Testis (tissue), 3 donors: ENCODE results near the gene VWA7. TPM values are rescaled to one million over a fixed set of nuclear protein-coding genes. Genes with fewer than 3 reads are reported as not detected.
A peak's percentile ranks its signal among the peaks of the same experiment; 100 is the strongest.

Experiments
- DNase-seq: peaks from one replicate; pipeline ENCODE4 v3.0.0-alpha.2; 2019
- H3K27ac ChIP-seq, 2 donors: fragments of 200-600 bp; sonication (generic); one replicate each; pipeline ENCODE4 v1.5.1; 2019
- H3K27me3 ChIP-seq: fragments of 200-600 bp; sonication (generic); one replicate; pipeline ENCODE4 v1.5.1; 2019
- H3K36me3 ChIP-seq: fragments of 200-600 bp; sonication (generic); one replicate; pipeline ENCODE4 v1.5.1; 2017; ENCODE audit warnings: low read depth; ENCODE audit errors: missing control alignments
- H3K4me1 ChIP-seq: fragments of 200-600 bp; sonication (generic); one replicate; pipeline ENCODE4 v1.5.1; 2019
- H3K4me3 ChIP-seq, 2 donors: fragments of 200-600 bp; sonication (generic); one replicate each; pipeline ENCODE4 v1.5.1; 2017 to 2019
- H3K9me3 ChIP-seq: fragments of 200-600 bp; sonication (generic); one replicate; pipeline ENCODE4 v1.5.1; 2017
- POLR2A ChIP-seq: fragments of 450-650 bp; IDR thresholded peaks from one replicate; pipeline ENCODE4 v1.6.1; 2017; ENCODE audit warnings: antibody characterized with exemption, mild to moderate bottlenecking, moderate library complexity
- WGBS, 2 donors: methylation state at CpG; one replicate each; pipeline ENCODE4 v1.1.5; 2018; 5-methylcytosine and 5-hydroxymethylcytosine counted together
- intact Hi-C: fragments of 100-400 bp; cut with DNase I; formaldehyde crosslinking; loops from one replicate; pipeline ENCODE4 v1.15.1; 2023; ENCODE audit warnings: low total_unique reads
- polyA plus RNA-seq: library from polyadenylated mRNA; stranded (reverse); fragments of 350-450 nt; fragmentation: Illumina TruSeq; extraction: RNeasy Lipid Tissue Mini Kit (QIAGEN cat#74804); gene quantifications from one replicate; pipeline ENCODE4 v1.2.3, GENCODE V29; 2014; ENCODE audit warnings: low read depth, low replicate concordance; ENCODE audit not compliant: insufficient read depth
- total RNA-seq, 2 donors: library from RNA; depleted of rRNA; stranded (reverse); fragments of >200 nt; gene quantifications; one replicate each; pipeline ENCODE4 v1.2.3, GENCODE V29; 2016
- TF ChIP-seq, protein P1 (sequence below), 3 experiments: fragments of 450-650 bp in 2 of 3; fragments of 200-600 bp in 1 of 3; sonication (generic) in 1 of 3; IDR thresholded peaks; one replicate each; pipeline ENCODE4 v1.5.1; 2016 to 2019; ENCODE audit warnings: antibody characterized with exemption in 3 of 3, mild to moderate bottlenecking in 2 of 3, moderate library complexity in 1 of 3

VWA7 gene
- total and polyA plus RNA-seq, 3 donors from 2014 or later, result 2.7 to 6.3 (median 3.1) TPM

DNA sequence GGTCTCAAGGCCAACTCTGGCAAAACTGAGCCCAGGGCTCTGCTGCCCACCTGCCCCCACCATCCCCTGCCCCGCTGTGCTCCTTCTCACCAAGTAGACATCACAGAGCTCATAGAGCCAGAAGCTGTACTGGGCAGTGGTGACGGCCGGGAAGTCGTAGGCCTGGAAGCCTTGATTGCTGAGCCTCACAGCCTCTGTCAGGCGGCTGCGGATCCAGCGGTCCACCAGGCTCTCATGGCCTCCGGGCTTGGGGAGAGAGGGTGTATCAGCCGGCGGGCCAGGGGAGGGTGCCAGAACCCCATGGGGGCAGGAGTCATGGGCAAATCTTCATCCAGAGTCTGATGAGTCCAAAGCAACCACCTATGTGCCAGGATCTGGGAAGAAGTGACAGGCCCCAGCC, 2.8 kb upstream of the VWA7 start:
- Histone ChIP-seq H3K27ac (no peak overlapping the region), H3K36me3 (no peaks in the 10 kb centered on the region), H3K27me3 (no peaks in the 10 kb centered on the region), H3K4me3 (no peak overlapping the region), H3K9me3 (no peaks in the 10 kb centered on the region), H3K4me1 (peaks cover 12% of the 10 kb centered on the region)
- WGBS, 2 donors, result 91 to 94% methylated on average over 6 to 10 of the region's 10 CpGs
- no peak for DNase-seq
- intact Hi-C loops, result no loop called here
- no peak for TF ChIP-seq POLR2A
- TF ChIP-seq, protein P1, sequence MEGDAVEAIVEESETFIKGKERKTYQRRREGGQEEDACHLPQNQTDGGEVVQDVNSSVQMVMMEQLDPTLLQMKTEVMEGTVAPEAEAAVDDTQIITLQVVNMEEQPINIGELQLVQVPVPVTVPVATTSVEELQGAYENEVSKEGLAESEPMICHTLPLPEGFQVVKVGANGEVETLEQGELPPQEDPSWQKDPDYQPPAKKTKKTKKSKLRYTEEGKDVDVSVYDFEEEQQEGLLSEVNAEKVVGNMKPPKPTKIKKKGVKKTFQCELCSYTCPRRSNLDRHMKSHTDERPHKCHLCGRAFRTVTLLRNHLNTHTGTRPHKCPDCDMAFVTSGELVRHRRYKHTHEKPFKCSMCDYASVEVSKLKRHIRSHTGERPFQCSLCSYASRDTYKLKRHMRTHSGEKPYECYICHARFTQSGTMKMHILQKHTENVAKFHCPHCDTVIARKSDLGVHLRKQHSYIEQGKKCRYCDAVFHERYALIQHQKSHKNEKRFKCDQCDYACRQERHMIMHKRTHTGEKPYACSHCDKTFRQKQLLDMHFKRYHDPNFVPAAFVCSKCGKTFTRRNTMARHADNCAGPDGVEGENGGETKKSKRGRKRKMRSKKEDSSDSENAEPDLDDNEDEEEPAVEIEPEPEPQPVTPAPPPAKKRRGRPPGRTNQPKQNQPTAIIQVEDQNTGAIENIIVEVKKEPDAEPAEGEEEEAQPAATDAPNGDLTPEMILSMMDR (IDR thresholded peaks at IDR 0.05), result no peak

DNA sequence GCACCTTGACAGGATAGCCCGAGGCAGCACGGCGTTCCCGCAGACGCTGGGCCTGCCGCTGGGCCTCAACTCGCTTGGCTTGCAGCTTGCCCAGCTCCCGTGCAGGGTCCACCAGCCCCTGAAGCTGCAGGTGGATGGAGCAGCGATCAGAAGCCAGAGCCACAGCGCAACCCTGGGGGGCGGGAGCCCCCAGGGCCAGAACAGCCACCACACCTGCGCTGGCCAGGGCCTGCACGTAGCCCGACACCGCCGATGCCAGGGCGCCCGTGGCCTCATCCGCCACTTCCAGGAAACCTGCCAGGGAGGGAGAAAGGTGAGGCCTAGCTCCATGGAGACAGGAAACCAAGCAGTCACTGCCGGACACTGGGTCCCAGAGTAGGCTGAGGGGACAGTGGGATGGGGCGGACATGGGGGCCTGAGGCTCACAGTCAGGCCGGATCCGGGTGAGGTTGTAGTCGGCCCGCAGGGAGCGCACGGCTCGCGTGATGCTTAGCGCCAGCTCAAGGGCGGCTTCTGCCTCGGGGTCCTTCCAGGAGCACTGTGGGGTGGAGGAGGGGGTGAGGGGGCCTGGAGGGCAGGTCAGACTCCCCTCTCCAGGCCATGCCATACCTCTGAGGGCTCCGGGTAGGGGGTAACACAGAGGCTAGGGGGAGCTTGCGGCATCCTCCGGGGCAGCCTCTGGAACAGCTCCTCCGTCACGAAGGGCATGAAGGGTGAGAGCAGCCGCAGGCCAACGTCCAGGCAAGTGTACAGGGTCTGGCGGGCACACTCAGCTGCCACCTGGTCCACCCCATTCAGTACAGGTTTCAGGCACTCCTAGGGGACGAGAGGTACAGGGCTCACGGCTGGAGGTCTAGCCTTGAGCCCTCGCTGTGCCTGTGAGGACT, 2.1 kb upstream of the VWA7 start:
- H3K27me3 ChIP-seq, result no peaks in the 10 kb centered on the region
- TF ChIP-seq POLR2A, result no peak
- TF ChIP-seq, protein P1 (IDR thresholded peaks at IDR 0.05), result no peak
- no peaks in the 10 kb centered on the region for H3K36me3 ChIP-seq
- intact Hi-C loops, result no loop called here
- no peak overlapping the region for H3K27ac ChIP-seq
- no peaks in the 10 kb centered on the region for H3K9me3 ChIP-seq
- peaks cover 12% of the 10 kb centered on the region for H3K4me1 ChIP-seq
- H3K4me3 ChIP-seq, result no peak overlapping the region
- no peak for DNase-seq
- WGBS, 2 donors, result 87 to 94% methylated on average over 13 to 42 of the region's 43 CpGs

DNA sequence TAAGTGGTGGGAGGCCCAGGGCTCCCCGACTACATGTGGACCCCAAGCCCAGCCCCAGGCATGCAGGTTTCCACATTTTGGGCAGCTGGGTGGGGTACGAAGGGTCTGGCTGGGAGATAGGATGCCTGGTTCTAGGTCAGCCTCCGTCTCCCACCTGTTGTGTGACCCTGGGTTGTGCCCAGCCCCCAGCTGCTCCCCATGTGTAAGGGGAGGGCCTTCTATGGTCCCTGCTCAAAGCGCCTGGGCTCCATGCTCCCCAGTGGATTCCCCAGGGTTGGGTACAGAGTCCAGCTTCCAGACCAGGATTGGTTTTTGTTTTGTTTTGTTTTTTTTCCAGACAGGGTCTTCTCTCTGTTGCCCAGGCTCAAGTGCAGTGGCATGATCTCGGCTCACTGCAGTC, 1.1 kb upstream of the VWA7 start:
- intact Hi-C loops, result no loop called here
- DNase-seq, result no peak
- no peaks in the 10 kb centered on the region for H3K27me3 ChIP-seq
- TF ChIP-seq, protein P1 (IDR thresholded peaks at IDR 0.05), result no peak
- H3K9me3 ChIP-seq, result no peaks in the 10 kb centered on the region
- no peak overlapping the region for H3K27ac ChIP-seq
- H3K4me1 ChIP-seq, result peaks cover 12% of the 10 kb centered on the region
- no peaks in the 10 kb centered on the region for H3K36me3 ChIP-seq
- H3K4me3 ChIP-seq, result no peak overlapping the region
- 92 to 95% methylated on average over 3 to 4 of the region's 5 CpGs for WGBS, 2 donors

DNA sequence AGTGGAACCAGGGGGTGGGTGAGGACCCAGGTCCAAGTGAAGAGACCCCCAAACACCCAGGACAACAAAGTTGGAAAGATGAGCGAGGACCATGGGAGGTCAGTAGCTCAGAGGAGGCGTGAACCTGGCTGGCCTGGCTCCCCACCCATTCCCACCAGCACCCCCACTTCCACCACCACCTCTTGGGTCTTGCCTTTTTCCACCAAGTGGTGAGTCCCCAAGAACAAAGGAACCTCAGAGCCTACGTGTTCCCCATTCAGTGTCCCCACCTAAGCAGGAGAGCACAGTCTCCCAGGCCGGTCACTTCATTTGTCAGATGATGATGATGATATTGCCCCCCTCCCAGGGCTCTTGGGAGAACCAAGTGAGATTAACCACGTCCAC, 531 bp upstream of the VWA7 start:
- Histone ChIP-seq H3K9me3 (no peaks in the 10 kb centered on the region), H3K27me3 (no peaks in the 10 kb centered on the region), H3K27ac (no peak overlapping the region), H3K4me3 (no peak overlapping the region), H3K36me3 (no peaks in the 10 kb centered on the region), H3K4me1 (peaks cover 12% of the 10 kb centered on the region)
- DNase-seq, result no peak
- TF ChIP-seq, protein P1 (IDR thresholded peaks at IDR 0.05), result no peak
- TF ChIP-seq POLR2A, result no peak
- WGBS, 2 donors, result 95 to 100% methylated on average over 5 of the region's 5 CpGs
- intact Hi-C loops, result no loop called here

DNA sequence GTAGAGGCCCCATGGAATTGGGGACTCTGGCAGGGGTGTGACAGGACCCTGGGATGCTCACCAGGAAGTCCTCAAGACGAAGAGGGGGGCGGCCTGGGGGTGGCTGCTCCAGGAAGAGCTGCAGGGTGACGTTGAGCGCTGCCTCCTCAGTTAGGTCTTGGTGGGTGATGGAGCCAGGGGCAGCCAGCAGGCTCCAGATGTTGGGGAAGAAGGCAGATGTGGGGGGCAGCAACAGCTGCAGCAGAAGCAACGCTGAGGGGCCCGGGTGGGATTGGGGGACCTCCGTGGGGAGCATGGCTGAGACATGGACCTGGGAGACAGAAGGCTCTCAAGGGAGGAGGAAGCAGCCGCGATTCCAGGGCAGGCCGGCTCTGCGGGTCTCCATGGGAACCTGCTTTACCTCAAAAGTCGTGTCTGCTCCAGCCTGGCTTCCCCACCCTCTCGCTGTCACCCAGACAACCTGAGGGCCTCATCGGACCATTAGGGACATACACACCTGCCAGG, 591 bp downstream of the VWA7 start:
- intact Hi-C loops, result no loop called here
- WGBS, 2 donors, result 45 to 76% methylated on average over 7 to 14 of the region's 14 CpGs
- DNase-seq, result no peak
- Histone ChIP-seq H3K4me3 (no peak overlapping the region), H3K36me3 (no peaks in the 10 kb centered on the region), H3K4me1 (peaks cover 12% of the 10 kb centered on the region), H3K27ac (peak overlapping the region in 1 of 2 donors; percentile 19), H3K27me3 (no peaks in the 10 kb centered on the region), H3K9me3 (no peaks in the 10 kb centered on the region)
- TF ChIP-seq POLR2A, result no peak
- TF ChIP-seq, protein P1 (IDR thresholded peaks at IDR 0.05), result no peak
